Hematopoietic multipotent progenitor cell treated with erythropoietin and hydrocortisone succinate and interleukin-3 and kit ligand, for 17 days (in vitro differentiated cells): ENCODE measurements around the gene POLK.
"Not testable (repeated sequence)": the region's sequence is repeated elsewhere in the genome, so short reads cannot be mapped to it uniquely, and the experiment has no call there.

Experiments used
- DNase-seq: peaks from one replicate; pipeline ENCODE4 v3.0.0-alpha.2; 2015; ENCODE audit warnings: low spot score

POLK gene

GRCh38 chr5:75551471-75551870 lies 39.8 kb downstream of the POLK start:
- DNase-seq, result no peak

- no peak for DNase-seq
Measured at GRCh38 chr5:75552764-75553163, 41.1 kb downstream of the POLK start.

- DNase-seq, result no peak
Measured at GRCh38 chr5:75553358-75553757, 41.7 kb downstream of the POLK start.

- no peak for DNase-seq
Measured at GRCh38 chr5:75558221-75558620, 46.5 kb downstream of the POLK start.

GRCh38 chr5:75558981-75559632 lies 47.4 kb downstream of the POLK start:
- DNase-seq, result no peak

GRCh38 chr5:75560655-75561054 lies 49.0 kb downstream of the POLK start:
- DNase-seq, result not testable (repeated sequence)

- not testable (repeated sequence) for DNase-seq
Measured at GRCh38 chr5:75565991-75566709, 54.5 kb downstream of the POLK start.

- DNase-seq, result peak; percentile 27
Measured at GRCh38 chr5:75566710-75567309, 55.1 kb downstream of the POLK start.

GRCh38 chr5:75567710-75568109 lies 56.0 kb downstream of the POLK start:
- DNase-seq, result no peak

GRCh38 chr5:75568202-75568601 lies 56.5 kb downstream of the POLK start:
- no peak for DNase-seq

- no peak for DNase-seq
Measured at GRCh38 chr5:75571547-75571946, 59.9 kb downstream of the POLK start.

- DNase-seq, result peak; percentile 15
Measured at GRCh38 chr5:75574791-75575190, 63.1 kb downstream of the POLK start.

GRCh38 chr5:75578280-75578679 lies 66.6 kb downstream of the POLK start:
- not testable (repeated sequence) for DNase-seq

- DNase-seq, result no peak
Measured at GRCh38 chr5:75584641-75585040, 73.0 kb downstream of the POLK start.

- DNase-seq, result no peak
Measured at GRCh38 chr5:75588666-75589065, 77.0 kb downstream of the POLK start.

- no peak for DNase-seq
Measured at GRCh38 chr5:75600535-75600934, 88.8 kb downstream of the POLK start.

GRCh38 chr5:75601567-75601966 lies 89.9 kb downstream of the POLK start:
- no peak for DNase-seq

GRCh38 chr5:75601996-75602395 lies 90.3 kb downstream of the POLK start:
- DNase-seq, result no peak

- DNase-seq, result no peak
Measured at GRCh38 chr5:75603371-75603770, 91.7 kb downstream of the POLK start.

GRCh38 chr5:75603821-75604220 lies 92.1 kb downstream of the POLK start:
- no peak for DNase-seq

GRCh38 chr5:75607341-75607740 lies 95.7 kb downstream of the POLK start:
- DNase-seq, result not testable (repeated sequence)

- no peak for DNase-seq
Measured at GRCh38 chr5:75608870-75609269, 97.2 kb downstream of the POLK start.

GRCh38 chr5:75610201-75610600 lies 98.5 kb downstream of the POLK start:
- DNase-seq, result no peak
